Pancreas (tissue), 10 donors: Measurements from ENCODE around the gene H19. TPM values are rescaled to one million over a fixed set of nuclear protein-coding genes. Genes with fewer than 3 reads are reported as not detected.

Experiments used
- ATAC-seq, 4 donors: fragments of 200-7000 bp; cut with Tn5 transposase; one replicate each; pipeline versions ENCODE4 v1.8.0 to v1.9.1; 2020; ENCODE audit warnings: mild to moderate bottlenecking in 4 of 4, moderate library complexity in 4 of 4
- DNase-seq, 6 donors: peaks; one replicate each; pipeline ENCODE4 v3.0.0-alpha.2; 2020
- FAIRE-seq: peaks from 2 replicates; lab custom pipeline; 2012; peaks lifted over from hg19 to GRCh38; lab: Jason Lieb, UNC
- H3K27ac ChIP-seq, 4 donors: fragments of 200-600 bp; sonication (generic); 1 replicate in 3 of 4; 2 replicates in 1 of 4; pipeline versions ENCODE4 v1.5.0 to v1.8.0; 2020
- H3K27me3 ChIP-seq, 4 donors: fragments of 200-600 bp; one replicate each; pipeline ENCODE4 v1.8.0; 2021
- H3K36me3 ChIP-seq, 3 donors: fragments of 200-600 bp; sonication (generic) in 1 of 3; one replicate each; pipeline versions ENCODE4 v1.5.0 to v1.8.0; 2020 to 2021
- H3K4me1 ChIP-seq, 3 donors: fragments of 200-600 bp; one replicate each; pipeline ENCODE4 v1.8.0; 2021
- H3K4me3 ChIP-seq, 4 donors: fragments of 200-600 bp; sonication (generic) in 2 of 4; one replicate each; pipeline versions ENCODE4 v1.5.0 to v1.8.0; 2020 to 2021
- H3K9me3 ChIP-seq, 4 donors: fragments of 200-600 bp; one replicate each; pipeline ENCODE4 v1.8.0; 2021
- CTCF ChIP-seq, 4 donors: fragments of 200-600 bp; sonication (generic) in 3 of 4; IDR thresholded peaks; one replicate each; pipeline versions ENCODE4 v1.5.0 to v1.8.0; 2021; ENCODE audit warnings: antibody characterized with exemption in 4 of 4
- WGBS, 2 donors: extraction: QIAGEN DNeasy Blood & Tissue Kit; methylation state at CpG; one replicate each; pipeline ENCODE4 v1.1.7; 2013; 5-methylcytosine and 5-hydroxymethylcytosine counted together
- intact Hi-C, 3 donors: fragments of 100-400 bp; cut with DNase I; formaldehyde crosslinking; loops; one replicate each; pipeline versions ENCODE4 v1.11.1 to v1.14.2; 2022
- polyA plus RNA-seq, 2 donors: library from polyadenylated mRNA; stranded (reverse); fragments of 200-250 nt; gene quantifications; one replicate each; pipeline ENCODE4 v1.2.3, GENCODE V29; 2013
- total RNA-seq, 6 donors: library from RNA; stranded (reverse); fragmentation: NEBNext Ultra II Directional in 4 of 6; extraction: Animal tissue kit (Norgen Biotek cat#: 25700) in 4 of 6; gene quantifications; one replicate each; pipeline versions ENCODE4 v1.2.1 to v1.2.4, GENCODE V29; 2021 to 2023
- donor health status: healthy with polysubstance abuse.
- donor health status: DM: no; HTN: no; CAD: no; lungs with moderate emphysema.
- donor health status: DM: no; HTN: no; CAD: no.
- donor health status: control.
- donor health status: control.
- donor health status: Bipolar disorder and iron deficiency.
- donor health status: DM: yes; HTN: yes; CAD: no.
- donor health status: DM: no; HTN: no; CAD: no.
- donor health status: DM: no; HTN: no; CAD: no.
- donor health status: DM: yes; HTN: yes; CAD: no.

Gene H19
- total and polyA plus RNA-seq, 8 donors, result 69.5 to 814 (median 273) TPM

GRCh38 chr11:1964348-1964747 is 33.3 kb downstream of the H19 start:
- Histone ChIP-seq H3K9me3 (no peaks in the 10 kb centered on the region), H3K27me3 (no peaks in the 10 kb centered on the region), H3K36me3 (no peaks in the 10 kb centered on the region), H3K4me1 (no peaks in the 10 kb centered on the region), H3K4me3 (no peak overlapping the region), H3K27ac (no peak overlapping the region)
- ATAC-seq (no peak), FAIRE-seq (no peak), DNase-seq (no peak)
- intact Hi-C loops, result no loop called here
- TF ChIP-seq CTCF (IDR thresholded peaks at IDR 0.05), result no peak
- no CpG with 5 or more reads among the region's 17 CpGs for WGBS, 2 donors

- no peak overlapping the region for H3K27ac ChIP-seq
- DNase-seq (peak in 1 of 6 donors; percentile 29), FAIRE-seq (no peak), ATAC-seq (no peak)
- intact Hi-C loops, result no loop called here
- no peaks in the 10 kb centered on the region for H3K9me3 ChIP-seq
- 100% methylated on average over 1 of the region's 20 CpGs; no CpG with 5 or more reads in 1 of the 2 donors for WGBS, 2 donors
- H3K27me3 ChIP-seq, result no peaks in the 10 kb centered on the region
- no peaks in the 10 kb centered on the region for H3K4me1 ChIP-seq
- no peak for TF ChIP-seq CTCF (IDR thresholded peaks at IDR 0.05)
- H3K4me3 ChIP-seq, result no peak overlapping the region
- no peaks in the 10 kb centered on the region for H3K36me3 ChIP-seq
Observed at GRCh38 chr11:1963864-1964263, 33.8 kb downstream of the H19 start.

- FAIRE-seq, result no peak
Observed at GRCh38 chr11:1959786-1960185, 37.9 kb downstream of the H19 start.

DNA sequence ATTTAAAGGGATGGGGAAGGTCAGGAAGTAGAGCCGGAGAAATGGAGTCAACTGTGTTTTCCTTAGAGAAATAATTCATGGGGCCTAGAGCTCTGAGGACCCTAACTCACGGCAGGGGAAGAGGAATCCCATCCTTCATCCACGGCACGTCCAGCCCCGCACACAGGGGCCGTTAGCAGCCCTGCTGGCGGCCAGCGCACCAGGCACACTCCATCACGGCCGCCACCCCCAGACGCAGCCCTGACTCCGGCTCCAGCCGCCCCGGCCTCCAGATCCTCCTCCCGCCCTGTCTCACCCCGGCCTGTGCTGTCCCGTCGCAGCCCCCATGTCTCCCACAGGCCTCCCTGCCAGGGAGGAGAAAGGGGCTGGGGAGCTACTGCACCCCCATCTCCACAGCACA is 39.3 kb downstream of the H19 start:
- intact Hi-C loops, result no loop called here
- TF ChIP-seq CTCF (IDR thresholded peaks at IDR 0.05), result no peak
- no peaks in the 10 kb centered on the region for H3K9me3 ChIP-seq
- DNase-seq (no peak), ATAC-seq (no peak), FAIRE-seq (no peak)
- no peaks in the 10 kb centered on the region for H3K27me3 ChIP-seq
- WGBS, 2 donors, result no CpG with 5 or more reads among the region's 18 CpGs
- no peak overlapping the region for H3K4me3 ChIP-seq
- H3K27ac ChIP-seq, result no peak overlapping the region
- no peaks in the 10 kb centered on the region for H3K4me1 ChIP-seq
- H3K36me3 ChIP-seq, result no peaks in the 10 kb centered on the region

More at GRCh38 chr11:1959786-1960185, 37.9 kb downstream of the H19 start:
- Histone ChIP-seq H3K27me3 (no peaks in the 10 kb centered on the region), H3K27ac (no peak overlapping the region), H3K9me3 (no peaks in the 10 kb centered on the region), H3K4me1 (no peaks in the 10 kb centered on the region), H3K36me3 (no peaks in the 10 kb centered on the region), H3K4me3 (no peak overlapping the region)
- TF ChIP-seq CTCF (IDR thresholded peaks at IDR 0.05), result no peak
- DNase-seq (peak in 4 of 6 donors; percentile 0 to 32 (median 17)), ATAC-seq (no peak)
- WGBS, 2 donors, result 83% methylated on average over 5 of the region's 17 CpGs; no CpG with 5 or more reads in 1 of the 2 donors
- intact Hi-C loops, result no loop called here

GRCh38 chr11:1953489-1954266 is 44.0 kb downstream of the H19 start:
- no peak overlapping the region for H3K27ac ChIP-seq
- 67 to 71% methylated on average over 4 of the region's 23 CpGs for WGBS, 2 donors

More at GRCh38 chr11:1953489-1954266, 44.0 kb downstream of the H19 start:
- H3K36me3 ChIP-seq, result no peaks in the 10 kb centered on the region
- DNase-seq (peak in 2 of 6 donors; percentile 44 to 59), ATAC-seq (peak in 3 of 4 donors; percentile 80 to 85 (median 82)), FAIRE-seq (no peak)
- intact Hi-C loops, result no loop called here
- TF ChIP-seq CTCF (IDR thresholded peaks at IDR 0.05), result peak in 1 of 4 donors; percentile 11
- H3K27me3 ChIP-seq, result no peaks in the 10 kb centered on the region
- H3K4me3 ChIP-seq, result no peak overlapping the region
- H3K4me1 ChIP-seq, result no peaks in the 10 kb centered on the region
- H3K9me3 ChIP-seq, result no peaks in the 10 kb centered on the region
